Cardiac fibroblast (primary cell): ENCODE data around the gene PTCD1.

ENCODE experiments used
- DNase-seq, 2 donors: peaks; one replicate each; pipeline versions ENCODE4 v3.0.0 to v3.0.0-alpha.2; 2010; ENCODE audit warnings: low read depth in 2 of 2
- H3K4me3 ChIP-seq, 2 donors: replicated peaks in 1 of 2; 1 replicate in 1 of 2; 2 replicates in 1 of 2; pipeline ENCODE4 v1.5.1; 2011; ENCODE audit warnings: low read depth in 2 of 2, low read length in 2 of 2, mild to moderate bottlenecking in 2 of 2, moderate library complexity in 1 of 2
- TF ChIP-seq, protein P1 (sequence below): IDR thresholded peaks from one replicate; pipeline ENCODE4 v1.5.1; 2011; ENCODE audit warnings: low read depth, mild to moderate bottlenecking, low read length, inconsistent platforms

The PTCD1 gene

DNA sequence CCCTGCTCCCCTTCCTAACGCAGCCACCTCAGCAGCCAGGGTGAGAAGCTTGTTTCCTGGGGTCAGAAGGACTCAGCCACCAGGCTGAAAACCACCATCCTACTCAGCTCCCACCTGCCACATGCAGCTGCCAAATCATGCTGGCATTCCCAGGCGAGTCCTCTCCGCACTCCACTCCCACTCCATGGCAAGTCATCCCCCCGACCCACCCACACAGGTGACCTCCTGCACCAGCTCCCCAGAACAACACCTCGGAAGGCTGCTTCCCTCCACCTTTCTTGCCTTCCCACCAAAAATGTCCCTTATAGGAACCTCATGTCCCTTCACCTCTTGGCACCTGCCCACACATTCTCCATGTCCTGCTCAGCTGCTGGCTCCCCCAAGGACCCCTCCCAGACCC lies 34.8 kb downstream of the PTCD1 start:
- TF ChIP-seq, protein P1, sequence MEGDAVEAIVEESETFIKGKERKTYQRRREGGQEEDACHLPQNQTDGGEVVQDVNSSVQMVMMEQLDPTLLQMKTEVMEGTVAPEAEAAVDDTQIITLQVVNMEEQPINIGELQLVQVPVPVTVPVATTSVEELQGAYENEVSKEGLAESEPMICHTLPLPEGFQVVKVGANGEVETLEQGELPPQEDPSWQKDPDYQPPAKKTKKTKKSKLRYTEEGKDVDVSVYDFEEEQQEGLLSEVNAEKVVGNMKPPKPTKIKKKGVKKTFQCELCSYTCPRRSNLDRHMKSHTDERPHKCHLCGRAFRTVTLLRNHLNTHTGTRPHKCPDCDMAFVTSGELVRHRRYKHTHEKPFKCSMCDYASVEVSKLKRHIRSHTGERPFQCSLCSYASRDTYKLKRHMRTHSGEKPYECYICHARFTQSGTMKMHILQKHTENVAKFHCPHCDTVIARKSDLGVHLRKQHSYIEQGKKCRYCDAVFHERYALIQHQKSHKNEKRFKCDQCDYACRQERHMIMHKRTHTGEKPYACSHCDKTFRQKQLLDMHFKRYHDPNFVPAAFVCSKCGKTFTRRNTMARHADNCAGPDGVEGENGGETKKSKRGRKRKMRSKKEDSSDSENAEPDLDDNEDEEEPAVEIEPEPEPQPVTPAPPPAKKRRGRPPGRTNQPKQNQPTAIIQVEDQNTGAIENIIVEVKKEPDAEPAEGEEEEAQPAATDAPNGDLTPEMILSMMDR = no peak
- DNase-seq = no peak
- H3K4me3 ChIP-seq = no peak overlapping the region

DNA sequence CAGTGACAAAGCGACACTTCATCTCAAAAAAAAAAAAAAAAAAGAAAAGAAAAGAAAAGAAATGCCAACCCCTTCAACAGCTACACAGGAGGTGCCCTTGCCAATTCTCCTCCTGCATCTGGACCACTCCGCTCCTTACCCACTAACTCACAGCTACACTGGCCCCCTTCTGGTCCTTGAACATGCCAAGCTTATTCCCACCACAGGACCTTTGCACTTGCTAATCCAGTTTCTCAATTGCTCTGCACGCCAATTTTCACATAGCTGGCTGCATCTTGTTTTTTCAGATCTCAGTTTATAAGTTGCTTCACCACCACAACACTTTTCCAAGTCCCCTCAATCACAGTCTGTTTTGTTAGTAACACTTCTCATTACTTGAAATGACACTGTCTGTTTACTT lies 35.7 kb downstream of the PTCD1 start:
- no peak overlapping the region for H3K4me3 ChIP-seq
- no peak for DNase-seq
- TF ChIP-seq, protein P1 = no peak

DNA sequence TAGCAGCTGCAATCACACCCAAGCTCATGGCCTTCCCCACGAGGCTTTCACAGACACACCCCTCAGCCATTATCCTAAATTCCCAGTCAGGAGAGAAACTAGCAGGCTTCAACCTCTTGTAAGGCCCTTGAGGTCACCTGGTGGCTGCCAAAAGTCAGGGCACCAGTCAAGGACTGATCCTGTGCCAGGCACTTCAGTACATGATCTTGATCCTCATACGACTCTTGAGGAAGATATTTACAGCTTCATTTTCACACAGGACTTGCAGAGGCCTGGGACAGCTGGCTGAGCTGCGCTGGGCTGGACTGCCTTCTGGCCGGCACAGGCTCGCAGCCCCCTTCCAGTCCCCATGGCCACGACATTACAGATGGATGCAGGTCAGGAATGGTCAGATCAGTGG lies 39.0 kb downstream of the PTCD1 start:
- H3K4me3 ChIP-seq = no peak overlapping the region
- no peak for DNase-seq
- TF ChIP-seq, protein P1 = no peak

DNA sequence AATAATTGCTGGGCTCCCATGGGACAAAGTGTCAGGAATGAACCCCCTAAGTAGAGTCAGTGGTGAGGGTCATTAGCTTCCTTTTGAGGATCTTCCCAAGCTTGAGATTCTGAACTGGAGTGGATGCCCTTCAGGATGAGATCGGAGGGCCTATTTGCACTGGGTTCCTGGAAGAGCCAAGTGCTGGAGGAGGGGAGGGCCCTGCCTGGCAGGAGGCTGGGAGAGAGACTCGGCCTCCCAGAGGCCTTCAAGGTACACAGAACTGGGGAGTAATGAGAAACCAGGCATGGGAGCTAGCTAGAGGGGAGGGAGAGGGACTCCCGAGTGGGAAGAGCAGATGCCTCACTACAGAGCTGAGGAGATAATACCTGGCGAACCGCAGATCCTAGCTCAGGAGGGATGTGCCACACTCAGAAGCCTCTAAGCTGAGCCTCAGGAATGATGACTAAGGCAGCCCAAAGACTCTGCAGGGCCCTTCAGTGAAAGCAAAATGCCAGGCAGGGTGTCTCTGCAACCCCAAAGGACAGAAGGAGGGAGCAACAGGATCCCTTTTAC lies 39.6 kb downstream of the PTCD1 start:
- TF ChIP-seq, protein P1 = no peak
- DNase-seq = no peak
- no peak overlapping the region for H3K4me3 ChIP-seq

DNA sequence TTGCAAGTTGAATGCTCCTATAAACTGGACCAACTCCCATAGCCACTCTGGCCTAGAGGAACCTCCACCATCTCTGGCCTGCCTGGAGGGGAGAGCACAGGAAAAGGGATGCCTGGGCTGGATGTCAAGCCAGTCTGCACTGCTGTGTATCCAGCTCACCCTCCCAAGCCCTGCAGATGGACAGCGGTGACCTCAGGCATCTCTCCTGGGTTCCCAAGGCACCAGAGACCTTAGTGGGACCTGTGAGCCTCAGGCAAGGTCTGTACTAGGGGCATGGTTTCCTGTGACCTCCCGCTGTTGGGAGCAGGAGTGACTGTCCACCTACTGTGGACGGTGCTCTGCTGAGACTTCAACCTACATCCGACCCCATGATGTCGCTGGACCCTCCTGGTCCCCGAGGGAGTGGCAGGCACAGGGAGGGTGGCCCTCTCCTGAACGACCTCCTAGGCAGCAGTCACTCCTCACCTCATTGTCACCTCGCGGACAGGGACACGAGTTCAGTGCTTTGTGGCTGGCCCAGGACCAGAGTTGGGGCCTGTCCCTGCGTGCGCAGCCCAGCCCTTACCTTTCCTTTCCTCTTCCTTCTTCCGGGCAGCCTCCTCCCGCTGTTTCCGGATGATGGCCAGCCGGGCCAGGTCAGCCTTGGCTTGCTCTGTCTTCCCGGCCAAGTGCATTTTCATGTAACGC lies 41.2 kb downstream of the PTCD1 start:
- TF ChIP-seq, protein P1 = no peak
- H3K4me3 ChIP-seq = no peak overlapping the region
- DNase-seq = no peak

DNA sequence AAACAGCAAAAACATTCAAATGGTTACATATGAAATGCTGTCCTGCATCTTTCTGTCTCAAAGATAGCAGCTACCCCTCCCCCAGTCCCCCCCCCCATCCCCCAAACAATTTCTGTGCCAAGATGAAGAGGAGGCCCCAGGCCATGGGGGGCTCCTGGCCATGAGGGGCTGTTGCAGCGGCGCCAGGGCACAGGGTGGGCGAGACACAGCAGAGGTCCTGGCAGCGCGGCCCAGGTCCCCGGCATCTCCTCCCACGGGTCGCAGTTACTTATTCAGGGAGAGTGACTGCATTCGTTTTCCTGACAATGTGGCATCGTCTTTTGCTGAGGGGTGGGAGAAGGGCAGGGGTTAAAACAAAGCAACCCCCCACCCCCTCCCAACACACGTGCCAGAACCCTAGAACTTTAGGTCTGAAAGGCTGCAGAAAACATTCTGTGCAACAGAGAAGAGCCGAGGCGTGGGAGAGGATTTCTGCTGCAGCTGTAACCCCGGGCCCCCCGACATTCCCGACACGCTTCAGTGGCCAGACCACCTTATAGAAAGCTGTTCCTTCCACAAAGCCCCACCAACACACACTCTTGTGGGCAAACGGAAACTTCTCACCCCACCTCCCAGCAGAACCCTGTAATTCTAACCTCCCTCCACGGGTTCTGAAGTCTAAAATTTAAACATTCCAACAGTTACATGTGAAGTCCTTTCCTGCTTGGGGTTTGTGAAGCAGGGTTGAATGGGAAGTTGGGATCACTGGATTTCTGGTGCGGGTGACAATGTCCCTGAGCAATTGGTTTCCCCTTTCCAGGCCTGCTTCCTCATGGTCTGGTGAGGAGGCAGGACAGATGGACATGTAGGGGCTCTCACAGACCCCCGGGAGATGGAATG lies 41.9 kb downstream of the PTCD1 start:
- DNase-seq = no peak
- no peak overlapping the region for H3K4me3 ChIP-seq
- TF ChIP-seq, protein P1 = no peak
